Stimulated activated CD8-positive, alpha-beta memory T cell treated with anti-CD3 and anti-CD28 coated beads, Interleukin-12 subunit alpha, Interleukin-12 subunit beta, amount 100 ng/mL, for 4 hours (primary cell): ENCODE measurements around the gene JMJD8.

Experiments
- DNase-seq: peaks from one replicate; pipeline ENCODE4 v3.0.0-alpha.2; 2020; ENCODE audit warnings: low read depth

Gene JMJD8

GRCh38 chr16:659618-660017 lies 24.5 kb downstream of the JMJD8 start:
- no peak for DNase-seq

- DNase-seq, result no peak
Measured at GRCh38 chr16:658679-659571, 25.2 kb downstream of the JMJD8 start.

- no peak for DNase-seq
Measured at GRCh38 chr16:657487-657886, 26.6 kb downstream of the JMJD8 start.

DNA sequence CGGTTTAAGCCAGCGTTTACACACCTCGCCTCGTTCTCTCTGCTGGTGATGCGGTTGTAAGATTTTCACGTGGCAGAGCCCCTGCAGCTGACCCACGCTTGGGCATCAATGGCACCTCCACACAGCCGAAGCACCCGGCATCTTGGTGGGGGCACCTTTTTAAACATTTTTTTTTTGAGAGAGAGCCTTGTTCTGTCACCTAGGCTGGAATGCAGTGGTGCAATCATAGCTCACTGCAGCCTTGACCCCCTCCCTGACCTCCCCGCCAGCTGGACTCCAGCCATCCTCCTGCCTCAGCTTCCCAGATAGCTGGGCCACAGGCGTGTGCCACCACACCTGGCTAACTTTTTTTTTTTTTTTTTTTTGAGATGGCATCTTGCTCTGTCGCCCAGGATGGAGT lies 30.1 kb downstream of the JMJD8 start:
- no peak for DNase-seq

- no peak for DNase-seq
Measured at GRCh38 chr16:652454-653305, 31.5 kb downstream of the JMJD8 start.

- no peak for DNase-seq
Measured at GRCh38 chr16:651844-652243, 32.3 kb downstream of the JMJD8 start.

- DNase-seq, result no peak
Measured at GRCh38 chr16:649631-650030, 34.5 kb downstream of the JMJD8 start.

GRCh38 chr16:648781-649589 lies 35.1 kb downstream of the JMJD8 start, which contains the start of gene WDR90:
TSS of gene WDR90 (plus strand) at chr16:649365. CDS start at chr16:649417, 52 bp downstream.
- DNase-seq, result peak; percentile 90

DNA sequence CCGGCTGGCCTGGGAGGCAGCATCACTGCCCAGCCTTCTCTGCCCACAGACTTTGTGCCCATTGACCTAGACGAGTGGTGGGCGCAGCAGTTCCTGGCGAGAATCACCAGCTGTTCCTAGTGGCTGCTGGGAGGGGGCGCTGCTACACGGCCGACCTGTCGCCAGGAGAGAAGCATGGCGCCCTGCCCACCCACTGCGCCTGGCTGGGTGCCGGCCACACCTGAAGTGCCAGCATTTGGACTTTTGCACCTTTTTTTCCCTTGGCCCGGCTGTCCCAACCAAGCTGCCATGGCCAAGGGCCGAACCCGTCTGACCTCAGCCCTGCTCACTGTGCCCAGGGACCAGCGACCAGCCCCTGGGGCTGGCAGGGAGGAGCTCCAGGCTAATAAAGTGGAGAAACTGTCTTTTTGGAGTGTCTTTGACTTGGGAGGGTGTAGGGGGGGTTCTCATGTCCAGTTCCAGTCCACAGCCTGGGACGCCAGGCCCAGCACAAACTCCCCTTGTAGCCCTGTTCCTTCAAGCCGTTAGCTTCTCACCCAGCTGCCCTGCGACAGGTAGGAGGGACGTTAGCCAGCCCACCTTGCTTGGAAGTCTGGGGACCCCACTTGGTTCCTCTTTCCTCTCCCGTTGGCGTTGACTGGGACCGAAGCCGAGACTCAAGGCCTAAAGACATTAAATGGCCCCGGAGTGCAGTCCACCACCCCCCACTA lies 35.9 kb downstream of the JMJD8 start:
- DNase-seq, result no peak

GRCh38 chr16:647173-647902 lies 36.8 kb downstream of the JMJD8 start:
- no peak for DNase-seq

GRCh38 chr16:646679-647172 lies 37.4 kb downstream of the JMJD8 start:
- DNase-seq, result no peak

DNA sequence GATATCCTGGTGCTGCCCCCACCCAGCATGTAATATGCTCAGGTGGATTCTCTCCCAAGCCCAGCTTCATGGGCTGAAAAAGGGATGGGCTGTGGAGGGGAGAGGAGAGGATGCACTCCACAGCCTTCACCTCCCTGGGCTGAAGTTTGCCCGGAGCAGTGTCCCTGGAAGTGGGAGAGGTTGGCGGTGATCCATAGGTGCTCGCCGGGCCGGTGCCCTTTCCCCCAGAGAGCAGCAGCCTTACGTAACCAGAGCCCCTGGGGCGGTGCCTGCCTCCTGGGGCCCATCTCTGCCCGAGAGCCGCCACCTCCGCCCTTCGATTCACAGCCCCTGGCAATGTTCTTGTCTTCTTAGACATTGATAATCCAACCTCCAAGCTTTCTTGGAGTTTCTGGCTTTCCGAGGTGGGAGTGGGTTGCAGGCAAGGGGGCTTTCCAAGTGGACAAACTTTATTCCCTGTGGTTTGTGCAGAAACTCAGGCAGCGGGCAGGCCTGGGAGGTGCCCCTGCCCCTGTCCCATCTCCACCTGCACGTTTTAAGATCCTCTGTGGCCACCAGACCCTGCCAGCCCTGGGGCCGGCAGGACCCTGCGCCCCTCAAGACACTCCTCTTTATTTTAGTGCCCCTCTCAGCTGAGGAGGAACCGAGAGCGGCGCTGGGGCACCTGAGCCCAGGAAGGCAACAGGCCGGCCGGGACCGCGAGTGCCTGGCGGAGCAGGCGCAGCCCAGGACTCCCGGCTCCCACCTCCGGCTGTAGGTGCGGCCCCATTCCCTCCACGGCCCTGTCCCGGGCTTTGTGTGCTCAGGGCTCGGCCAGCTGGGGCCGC lies 38.1 kb downstream of the JMJD8 start:
- DNase-seq, result no peak

DNA sequence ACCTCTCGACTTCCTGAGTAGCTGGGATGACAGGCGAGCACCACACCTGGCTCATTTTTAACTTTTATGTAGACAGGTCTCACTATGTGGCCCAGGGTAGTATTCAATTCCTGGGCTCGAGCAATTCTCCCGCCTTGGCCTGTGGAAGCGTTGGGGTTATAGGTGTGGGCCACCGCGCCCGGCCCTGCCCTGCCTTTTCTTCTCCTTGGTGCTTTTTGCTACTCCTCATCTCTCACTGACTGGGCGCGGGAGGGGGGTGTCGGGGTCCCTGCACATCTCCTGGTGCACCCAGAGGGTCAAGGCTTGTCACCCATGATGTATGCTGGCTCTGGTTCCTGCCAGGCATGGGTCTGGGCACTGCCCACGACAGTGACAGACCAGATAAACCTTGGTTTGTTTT lies 39.6 kb downstream of the JMJD8 start:
- DNase-seq, result no peak

DNA sequence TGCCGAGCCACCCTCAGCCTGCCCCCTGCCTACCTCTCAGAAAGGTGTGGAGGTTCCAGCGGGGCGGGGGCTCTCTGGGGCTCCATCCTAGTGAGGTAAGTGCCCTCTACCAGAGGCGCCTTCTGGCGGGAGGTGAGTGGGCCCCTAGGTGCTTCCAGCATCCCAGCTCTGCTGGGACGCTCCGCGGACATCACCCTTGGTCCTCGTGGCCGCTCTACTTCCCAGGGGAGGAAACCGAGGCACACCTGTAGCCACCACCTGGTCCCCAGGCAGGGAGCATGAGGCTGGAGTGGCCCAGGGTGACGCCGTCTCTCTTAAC lies 41.1 kb downstream of the JMJD8 start:
- DNase-seq, result no peak

DNA sequence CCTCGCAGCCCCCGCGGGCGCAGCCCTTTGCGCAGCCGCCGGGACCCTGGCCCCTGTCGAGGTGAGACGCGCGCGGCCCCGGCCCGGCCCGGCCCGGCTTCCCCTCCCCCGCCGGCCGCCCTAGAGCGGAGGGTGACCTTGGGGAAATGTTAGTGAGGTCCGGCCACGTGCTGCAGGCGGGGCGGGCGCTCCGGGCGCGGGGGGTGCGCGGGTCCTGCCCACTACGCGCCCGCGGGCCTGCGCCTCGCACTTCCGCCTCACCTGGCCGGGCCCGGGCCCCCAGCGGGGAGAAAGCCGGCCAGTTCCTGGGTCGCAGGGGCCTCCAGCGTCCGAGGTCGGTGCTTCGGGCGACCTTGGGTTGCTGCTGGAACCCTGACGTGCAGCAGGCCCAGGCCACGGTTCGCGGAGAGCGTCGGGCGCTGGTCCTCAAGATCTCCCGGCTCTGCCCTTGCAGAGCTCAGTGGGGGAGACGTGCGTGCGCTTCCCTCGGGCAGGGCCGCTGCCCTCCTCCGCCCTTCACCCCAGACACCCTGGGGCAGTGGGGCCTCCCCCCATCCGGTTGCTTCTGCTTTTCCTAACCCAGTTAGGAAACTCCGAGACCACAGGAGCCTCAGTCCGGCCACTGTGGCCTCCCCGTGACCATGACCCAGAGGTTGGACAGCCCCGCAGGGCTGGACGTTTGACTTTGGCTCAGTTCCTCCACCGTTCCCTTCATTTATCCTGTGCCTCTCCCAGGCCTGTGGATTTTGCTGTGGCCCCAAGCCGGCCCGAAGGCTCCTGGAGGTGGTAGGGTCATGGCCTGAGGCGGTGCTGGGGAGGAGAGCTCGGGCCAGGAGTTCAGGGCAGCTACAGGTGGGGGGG lies 41.7 kb downstream of the JMJD8 start:
- DNase-seq, result no peak

DNA sequence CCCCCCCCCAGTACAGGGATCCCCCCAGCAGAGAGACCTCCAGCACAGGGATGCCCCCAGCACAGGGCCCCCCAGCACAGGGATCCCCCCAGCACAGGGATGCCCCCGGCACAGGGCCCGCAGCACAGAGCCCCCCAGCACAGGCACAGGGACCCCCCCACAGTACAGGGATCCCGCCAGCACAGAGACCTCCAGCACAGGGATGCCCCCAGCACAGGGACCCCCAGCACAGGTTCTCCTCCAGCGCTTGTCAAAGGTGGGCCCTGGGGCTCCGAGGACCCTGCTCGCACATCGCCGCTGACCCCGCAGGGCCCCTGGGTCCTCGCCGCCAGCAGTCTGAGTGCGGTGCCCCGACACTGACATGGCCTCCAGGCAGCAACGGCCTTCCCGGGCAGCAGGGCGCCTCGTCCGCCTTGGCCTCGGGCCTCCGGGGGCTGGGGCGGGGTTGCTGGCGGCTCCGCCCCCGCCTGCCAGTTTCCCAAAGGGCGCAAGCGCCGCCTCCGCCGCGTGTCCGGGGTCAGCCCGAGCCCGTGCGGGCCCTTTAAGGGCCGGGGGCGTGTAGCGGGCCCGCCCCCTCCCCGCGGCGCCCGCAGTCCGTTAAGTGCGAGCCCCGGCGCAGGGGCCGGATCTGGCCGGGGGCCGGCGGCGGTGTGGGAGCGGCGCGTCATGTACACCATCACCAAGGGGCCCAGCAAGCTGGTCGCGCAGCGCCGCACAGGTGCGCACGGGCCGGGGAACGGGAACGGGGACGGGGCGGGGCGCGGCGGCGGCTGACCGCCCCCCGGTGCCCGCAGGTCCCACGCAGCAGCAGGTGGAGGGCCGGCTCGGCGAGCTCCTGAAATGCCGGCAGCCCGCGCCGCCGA lies 42.6 kb downstream of the JMJD8 start, which contains the start of gene MCRIP2:
Gene MCRIP2, plus strand, starts transcription at position 503 of the 863 bp plus-strand sequence. Its CDS starts 164 bp downstream, at position 667.
- DNase-seq, result peak; percentile 58

DNA sequence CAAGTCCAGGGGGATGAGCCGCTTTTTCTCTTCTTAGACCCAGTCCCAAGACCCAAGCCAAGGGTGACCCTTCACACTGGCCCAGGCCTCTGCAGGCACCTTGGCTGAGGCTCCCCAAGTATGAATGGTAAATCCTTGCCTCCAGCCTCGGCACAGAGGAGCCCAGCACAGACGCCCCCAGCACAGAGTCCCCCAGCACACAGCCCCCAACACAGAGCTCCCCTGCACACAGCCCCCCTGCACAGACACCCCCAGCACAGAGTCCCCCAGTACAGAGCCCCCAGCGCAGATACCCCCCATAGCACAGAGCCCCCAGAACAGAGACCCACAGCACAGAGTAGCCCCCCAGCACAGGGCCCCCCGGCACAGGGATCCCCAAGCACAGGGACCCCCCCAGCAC lies 43.5 kb downstream of the JMJD8 start:
- DNase-seq, result no peak

GRCh38 chr16:638836-639235 lies 45.3 kb downstream of the JMJD8 start:
- no peak for DNase-seq
